GM19328 (cell line): ENCODE measurements around the gene CACNA1H.

ENCODE experiments used
- ATAC-seq: cut with Tn5 transposase; IDR thresholded peaks from one replicate; pipeline ENCODE4 v1.9.1; 2021; ENCODE audit warnings: mild to moderate bottlenecking, moderate library complexity; ENCODE audit not compliant: unreplicated experiment

CACNA1H gene

GRCh38 chr16:1156055-1156982 is 3.4 kb downstream of the CACNA1H start:
- no peak for ATAC-seq

GRCh38 chr16:1156983-1157638 is 4.2 kb downstream of the CACNA1H start:
- ATAC-seq: no peak

- no peak for ATAC-seq
Measured at GRCh38 chr16:1157639-1158455, 4.9 kb downstream of the CACNA1H start.

- no peak for ATAC-seq
Measured at GRCh38 chr16:1158456-1159324, 5.8 kb downstream of the CACNA1H start.

GRCh38 chr16:1159325-1159972 is 6.5 kb downstream of the CACNA1H start:
- no peak for ATAC-seq

- ATAC-seq: no peak
Measured at GRCh38 chr16:1159973-1160772, 7.3 kb downstream of the CACNA1H start.

GRCh38 chr16:1160773-1161348 is 8.0 kb downstream of the CACNA1H start:
- no peak for ATAC-seq

- no peak for ATAC-seq
Measured at GRCh38 chr16:1162701-1163566, 10.0 kb downstream of the CACNA1H start.

- no peak for ATAC-seq
Measured at GRCh38 chr16:1163567-1164055, 10.7 kb downstream of the CACNA1H start.

GRCh38 chr16:1164382-1164781 is 11.5 kb downstream of the CACNA1H start:
- no peak for ATAC-seq

GRCh38 chr16:1164975-1165374 is 12.1 kb downstream of the CACNA1H start:
- no peak for ATAC-seq

GRCh38 chr16:1165511-1165910 is 12.6 kb downstream of the CACNA1H start:
- ATAC-seq: no peak

- ATAC-seq: no peak
Measured at GRCh38 chr16:1167276-1168107, 14.6 kb downstream of the CACNA1H start.

GRCh38 chr16:1168837-1169236 is 15.9 kb downstream of the CACNA1H start:
- ATAC-seq: no peak

GRCh38 chr16:1169285-1170075 is 16.6 kb downstream of the CACNA1H start:
- no peak for ATAC-seq

GRCh38 chr16:1170076-1170418 is 17.1 kb downstream of the CACNA1H start:
- ATAC-seq: no peak
